ENCODE results near the gene ZSCAN1.
"Not testable (repeated sequence)": the region's sequence is repeated elsewhere in the genome, so short reads cannot be mapped to it uniquely, and the experiment has no call there.

Gene ZSCAN1

DNA sequence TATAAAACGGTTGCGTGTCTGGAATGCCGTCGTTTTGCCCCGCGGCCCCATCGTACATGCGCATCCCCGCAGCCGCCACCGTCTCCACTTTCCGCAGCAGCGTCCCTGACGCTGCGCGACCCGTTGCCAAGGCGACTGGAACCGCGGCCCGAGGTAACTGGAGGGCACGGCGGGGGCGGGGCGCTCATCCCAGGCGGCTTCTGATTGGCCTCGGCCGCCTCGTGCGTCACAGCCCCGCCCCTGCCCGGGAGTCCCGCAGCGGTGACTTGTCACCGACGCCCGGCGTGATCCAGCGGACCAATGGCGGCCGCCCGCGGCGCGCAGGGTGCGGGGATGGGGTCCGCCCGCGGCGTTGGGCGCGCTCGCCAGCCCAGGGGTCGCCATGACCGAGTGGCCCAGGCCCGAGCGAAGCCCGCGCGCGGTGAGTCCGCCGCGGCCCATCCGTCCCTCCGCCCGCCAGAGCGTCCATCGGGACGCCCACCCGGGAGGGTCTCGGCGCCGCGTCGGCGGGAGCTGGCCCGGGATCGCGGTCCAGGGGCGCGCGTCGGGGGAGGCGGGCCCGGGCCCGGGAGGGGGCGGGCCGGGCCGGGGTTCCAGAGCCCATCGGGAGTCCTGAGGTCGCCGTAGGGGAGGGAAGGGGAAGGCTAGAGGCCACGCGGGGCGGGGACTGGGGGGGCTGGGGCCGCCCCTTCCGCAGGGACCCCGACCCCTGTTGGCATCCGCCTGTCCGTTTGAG, at the start of gene ZSCAN1:
TSS of gene ZSCAN1 (plus strand) at position 285 of the 736 bp plus-strand sequence. CDS start 3,812 bp downstream, outside the sequence.
- DNase-seq = no peak

DNA sequence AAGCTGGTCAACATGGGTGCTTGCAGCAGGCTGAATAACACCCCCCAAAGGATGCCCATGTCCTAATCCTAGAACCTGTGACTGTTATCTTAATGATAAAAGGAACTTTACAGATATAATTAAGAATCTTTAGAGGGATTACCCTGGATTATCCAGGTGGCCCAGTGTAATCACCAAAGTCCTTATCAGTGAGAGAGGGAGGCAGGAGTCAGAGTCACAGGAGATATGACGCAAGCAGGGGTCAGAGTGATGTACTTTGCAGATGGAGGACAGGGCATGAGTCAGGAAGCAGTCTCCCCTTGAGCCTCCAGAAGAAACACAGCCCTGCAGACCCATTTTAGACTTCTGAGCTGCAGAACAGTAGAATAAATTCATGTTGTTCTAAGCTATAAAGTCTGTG, 41.0 kb upstream of the ZSCAN1 start:
- no peak for DNase-seq

- no peak for DNase-seq
Measured at GRCh38 chr19:58000677-58001076, 33.1 kb upstream of the ZSCAN1 start.

- no peak for DNase-seq
Measured at GRCh38 chr19:58001895-58002369, 31.9 kb upstream of the ZSCAN1 start.

GRCh38 chr19:58002384-58003173, 31.2 kb upstream of the ZSCAN1 start, which contains the start of gene ZNF606:
Gene ZNF606 (minus strand): TSS chr19:58002820. CDS start chr19:58001319, 1,501 bp downstream.
- peak; percentile 78 for DNase-seq

GRCh38 chr19:58003174-58003828, 30.5 kb upstream of the ZSCAN1 start:
- no peak for DNase-seq

- DNase-seq = no peak
Measured at GRCh38 chr19:58007285-58007684, 26.5 kb upstream of the ZSCAN1 start.

DNA sequence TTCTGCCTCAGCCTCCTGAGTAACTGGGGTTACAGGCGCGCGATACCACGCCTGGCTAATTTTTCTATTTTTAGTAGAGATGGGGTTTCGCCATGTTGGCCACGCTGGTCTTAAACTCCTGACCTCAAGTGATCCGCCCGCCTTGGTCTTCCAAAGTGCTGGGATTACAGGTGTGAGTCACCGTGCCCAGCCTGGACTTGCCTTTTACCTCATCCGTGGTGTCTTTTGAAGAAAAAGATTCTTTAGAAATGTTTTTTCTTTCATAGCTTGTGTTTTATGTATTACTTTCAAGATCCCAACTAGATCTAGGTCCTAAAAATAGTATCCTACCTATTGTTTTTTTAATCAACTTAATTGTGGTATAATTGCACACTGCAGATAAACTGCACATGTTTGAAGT, 24.9 kb upstream of the ZSCAN1 start:
- DNase-seq = not testable (repeated sequence)

DNA sequence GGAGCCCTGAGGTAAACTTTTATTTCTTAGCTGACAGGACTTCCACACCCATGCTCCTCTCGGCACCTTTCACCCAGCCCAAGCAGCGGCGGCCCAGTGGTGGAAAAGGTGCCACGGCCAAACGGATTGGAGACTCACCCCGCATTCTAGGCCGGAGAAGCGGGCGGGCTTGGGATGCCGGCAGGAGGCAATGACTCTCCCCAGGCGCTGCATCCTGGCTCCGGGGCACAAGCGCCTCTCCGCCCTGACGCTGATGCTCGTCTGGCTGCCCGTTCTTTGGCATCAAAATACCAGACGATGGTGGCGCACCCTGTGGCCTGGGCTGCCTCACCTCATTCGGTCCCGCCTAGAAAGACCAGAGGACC, 24.5 kb upstream of the ZSCAN1 start:
- no peak for DNase-seq

GRCh38 chr19:58009666-58010301, 24.0 kb upstream of the ZSCAN1 start:
- DNase-seq = no peak

DNA sequence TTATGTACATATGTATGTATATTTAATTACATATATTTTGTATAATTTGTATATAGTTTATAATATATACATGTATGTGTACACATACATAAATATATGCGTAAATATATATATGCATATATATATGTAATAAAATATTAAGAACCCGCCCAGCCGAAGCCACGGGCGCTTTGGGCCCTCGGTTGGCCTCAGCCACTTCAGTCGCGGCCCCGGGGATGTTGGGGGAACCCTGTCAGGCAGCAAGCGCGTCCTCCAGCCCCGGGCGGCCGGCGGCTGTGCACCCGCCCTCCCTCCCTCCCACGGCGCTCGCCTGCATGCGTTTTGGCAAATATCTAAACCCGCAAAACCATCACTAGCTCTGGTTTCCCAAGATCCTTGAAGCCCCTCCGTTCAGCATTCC, 23.3 kb upstream of the ZSCAN1 start:
- no peak for DNase-seq

DNA sequence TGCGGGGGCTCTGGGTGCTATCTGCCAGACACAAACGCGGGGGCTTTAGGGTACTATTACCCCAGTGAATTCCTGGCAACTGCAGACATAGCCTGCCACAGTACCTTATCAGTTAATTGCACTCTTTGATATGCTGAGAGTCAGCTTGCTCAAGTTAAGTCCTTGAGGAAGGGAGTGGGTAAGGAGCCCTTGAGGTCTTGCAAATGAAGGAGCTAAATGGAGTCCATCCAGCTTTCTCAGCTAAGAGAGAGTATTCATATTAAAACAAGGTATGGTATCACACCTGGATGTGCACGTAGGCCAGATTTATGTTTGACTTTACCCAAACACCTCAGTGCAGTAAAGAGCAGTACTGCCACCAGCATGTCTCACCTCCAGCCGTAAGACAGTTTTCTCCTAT, 19.7 kb upstream of the ZSCAN1 start:
- no peak for DNase-seq

DNA sequence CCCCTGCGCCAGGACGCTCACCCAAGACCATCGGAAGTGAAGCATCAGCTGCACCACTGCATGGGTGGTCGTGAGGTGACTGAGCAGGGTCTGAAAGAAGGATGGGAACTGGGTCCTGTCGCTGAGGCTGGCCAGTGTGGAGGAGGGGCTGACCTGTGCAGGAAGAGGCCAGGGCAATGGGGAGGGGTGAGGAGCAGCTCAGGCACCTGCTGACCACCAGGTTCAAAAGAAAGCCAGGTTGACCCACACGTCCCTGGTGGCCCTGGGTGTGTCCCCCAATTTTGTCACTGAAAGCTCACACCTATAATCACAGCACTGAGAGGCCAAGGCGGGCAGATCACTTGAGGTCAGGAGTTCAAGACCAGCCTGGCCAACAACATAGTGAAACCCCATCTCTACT, 13.7 kb upstream of the ZSCAN1 start:
- DNase-seq = no peak

GRCh38 chr19:58021541-58022282, 12.1 kb upstream of the ZSCAN1 start:
- DNase-seq = no peak

DNA sequence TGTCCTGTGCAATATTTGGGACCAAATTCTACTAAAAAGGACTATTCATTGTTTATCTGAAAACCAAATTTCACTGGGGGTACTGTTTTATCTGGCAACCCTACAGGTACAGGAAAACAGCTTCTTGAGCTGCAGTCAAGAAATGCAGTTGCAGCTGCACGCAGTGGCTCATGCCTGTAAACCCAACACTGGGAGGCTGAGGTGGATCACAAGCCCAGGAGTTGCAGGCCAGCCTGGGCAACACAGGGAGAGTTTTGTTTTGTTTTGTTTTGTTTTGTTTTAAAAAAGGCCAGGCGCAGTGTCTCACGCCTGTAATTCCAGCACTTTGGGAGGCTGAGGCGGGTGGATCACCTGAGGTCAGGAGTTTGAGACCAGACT, 11.6 kb upstream of the ZSCAN1 start:
- no peak for DNase-seq

GRCh38 chr19:58024661-58025060, 9.2 kb upstream of the ZSCAN1 start:
- DNase-seq = no peak

DNA sequence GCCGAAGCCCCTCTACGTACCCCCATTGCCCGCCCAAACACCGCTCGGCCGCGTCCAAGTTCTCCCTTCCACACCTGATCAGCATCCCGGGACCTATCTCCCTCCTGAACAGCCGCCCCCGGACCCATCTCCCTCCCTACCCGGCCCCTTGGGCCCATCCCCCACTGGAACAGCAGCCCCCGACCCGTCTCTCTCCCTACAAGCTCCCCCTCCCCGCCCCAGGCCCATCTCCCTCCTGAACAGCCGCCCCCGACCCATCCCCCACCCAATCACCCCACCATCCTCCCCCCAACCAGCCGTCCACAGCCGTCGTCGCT, 610 bp downstream of the ZSCAN1 start:
- DNase-seq = no peak

DNA sequence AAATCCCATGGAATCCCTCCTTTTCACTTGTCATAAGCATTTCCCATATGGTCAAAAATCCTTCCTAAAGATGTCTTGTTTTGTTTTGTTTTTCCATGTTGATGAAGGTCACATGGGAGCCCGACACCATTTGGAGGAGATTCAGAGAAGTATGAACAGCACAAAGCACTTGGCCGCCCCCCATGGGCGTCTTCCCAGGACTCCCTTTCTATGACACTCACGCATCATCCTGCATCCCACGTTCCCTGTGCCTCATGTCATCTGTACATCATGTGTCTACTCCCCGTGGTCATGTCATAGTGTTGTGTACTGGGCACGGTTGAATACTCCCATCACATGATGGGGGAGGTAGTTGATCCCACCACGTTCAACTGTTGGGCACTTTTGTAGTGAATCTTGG, 2.0 kb downstream of the ZSCAN1 start:
- DNase-seq = no peak

GRCh38 chr19:58037927-58038687, 4.3 kb downstream of the ZSCAN1 start:
- no peak for DNase-seq

DNA sequence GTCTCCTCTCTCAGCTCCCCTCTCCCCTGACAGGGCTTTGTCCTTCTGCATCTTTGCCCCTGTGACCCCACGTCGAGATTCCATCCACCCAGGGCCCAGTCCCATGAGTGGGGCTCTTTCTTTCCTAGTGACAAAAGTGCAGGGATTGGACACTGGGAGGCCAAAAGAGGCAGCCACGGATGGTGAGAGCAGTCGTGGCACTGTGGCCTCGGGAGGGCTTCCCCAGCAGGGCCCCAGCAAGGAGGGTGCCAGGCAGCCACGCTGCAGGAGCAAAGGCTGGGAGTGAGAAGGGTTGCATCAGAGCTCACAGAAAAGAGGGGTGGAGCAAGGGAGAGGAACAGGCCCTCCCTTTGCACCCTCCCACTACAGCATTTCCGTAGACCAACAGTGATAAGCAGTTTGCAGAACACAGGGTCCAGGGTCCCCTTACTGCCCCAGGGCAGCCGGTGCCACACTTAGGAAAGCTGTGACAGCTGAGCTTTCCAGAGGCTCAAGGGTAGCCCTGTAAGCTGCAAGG, 4.9 kb downstream of the ZSCAN1 start:
- DNase-seq = no peak

GRCh38 chr19:58040751-58041525, 7.1 kb downstream of the ZSCAN1 start:
- no peak for DNase-seq
